Activated naive CD8-positive, alpha-beta T cell treated with anti-CD3 and anti-CD28 coated beads for 36 hours (primary cell): Measurements from ENCODE around the gene SRBD1. TPM values are rescaled to one million over a fixed set of nuclear protein-coding genes. Genes with fewer than 3 reads are reported as not detected.
"Not testable (repeated sequence)": the region's sequence is repeated elsewhere in the genome, so short reads cannot be mapped to it uniquely, and the experiment has no call there.

ENCODE experiments used
- DNase-seq: peaks from one replicate; pipeline ENCODE4 v3.0.0; 2021
- H3K27ac Mint-ChIP-seq: one replicate; pipeline ENCODE4 v1.8.0; 2022; ENCODE audit warnings: mild to moderate bottlenecking, moderate library complexity, mixed read lengths
- H3K27me3 Mint-ChIP-seq: one replicate; pipeline ENCODE4 v1.8.0; 2022; ENCODE audit warnings: mild to moderate bottlenecking, mixed read lengths
- H3K36me3 Mint-ChIP-seq: one replicate; pipeline ENCODE4 v1.8.0; 2021; ENCODE audit warnings: mild to moderate bottlenecking, mixed read lengths
- H3K4me1 Mint-ChIP-seq: one replicate; pipeline ENCODE4 v1.8.0; 2021; ENCODE audit warnings: mixed read lengths
- H3K4me3 Mint-ChIP-seq: one replicate; pipeline ENCODE4 v1.8.0; 2022; ENCODE audit warnings: mild to moderate bottlenecking, moderate library complexity, mixed read lengths
- H3K9me3 Mint-ChIP-seq: one replicate; pipeline ENCODE4 v1.8.0; 2022; ENCODE audit warnings: mixed read lengths
- total RNA-seq, 2 experiments: library from RNA; stranded (reverse); gene quantifications; one replicate each; pipeline ENCODE4 v1.2.3, GENCODE V29; 2021

The SRBD1 gene
- total RNA-seq, 2 experiments from 2014 or later, result 18.2 to 19.1 TPM

DNA sequence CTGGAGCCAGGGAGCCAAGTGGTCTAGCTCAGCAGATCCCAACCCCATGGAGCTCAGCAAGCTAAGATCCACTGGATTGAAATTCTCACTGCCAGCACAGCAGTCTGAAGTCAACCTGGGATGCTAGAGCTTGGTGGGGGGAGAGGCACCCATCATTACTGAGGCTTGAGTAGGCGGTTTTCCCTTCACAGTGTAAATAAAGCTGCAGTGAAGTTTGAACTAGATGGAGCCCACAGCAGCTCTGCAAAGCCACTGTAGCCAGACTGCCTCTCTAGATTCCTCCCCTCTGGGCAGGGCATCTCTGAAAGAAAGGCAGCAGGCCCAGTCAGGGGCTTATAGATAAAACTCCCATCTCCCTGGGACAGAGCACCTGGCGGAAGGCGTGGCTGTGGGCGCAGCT is 185.0 kb downstream of the SRBD1 start:
- not testable (repeated sequence) for H3K27me3 Mint-ChIP-seq, H3K9me3 Mint-ChIP-seq, H3K4me1 Mint-ChIP-seq, H3K4me3 Mint-ChIP-seq, H3K27ac Mint-ChIP-seq, DNase-seq
- H3K36me3 Mint-ChIP-seq, result peaks cover 20% of the 10 kb centered on the region

DNA sequence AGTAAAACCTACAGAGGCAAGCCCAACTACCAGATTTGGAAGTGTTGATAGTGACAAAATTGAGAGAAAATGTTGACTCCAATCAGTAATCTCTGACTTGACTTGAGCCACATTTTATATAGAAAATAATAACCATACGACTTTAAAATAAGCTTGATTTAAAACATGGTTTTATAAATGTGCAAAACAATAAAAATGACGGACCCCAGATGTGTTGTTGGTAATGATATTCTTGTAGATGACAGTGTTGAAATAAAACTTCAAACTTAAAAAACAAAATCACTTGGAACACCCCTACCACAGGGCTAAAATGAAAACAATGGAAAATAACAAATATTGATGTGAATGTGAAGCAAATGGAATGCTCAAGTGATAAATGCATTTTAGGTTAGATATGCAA is 188.1 kb downstream of the SRBD1 start:
- H3K27ac Mint-ChIP-seq, result no peak overlapping the region
- no peaks in the 10 kb centered on the region for H3K4me1 Mint-ChIP-seq
- H3K4me3 Mint-ChIP-seq, result no peak overlapping the region
- H3K9me3 Mint-ChIP-seq, result no peaks in the 10 kb centered on the region
- no peak for DNase-seq
- H3K36me3 Mint-ChIP-seq, result peaks cover 11% of the 10 kb centered on the region
- H3K27me3 Mint-ChIP-seq, result no peaks in the 10 kb centered on the region

DNA sequence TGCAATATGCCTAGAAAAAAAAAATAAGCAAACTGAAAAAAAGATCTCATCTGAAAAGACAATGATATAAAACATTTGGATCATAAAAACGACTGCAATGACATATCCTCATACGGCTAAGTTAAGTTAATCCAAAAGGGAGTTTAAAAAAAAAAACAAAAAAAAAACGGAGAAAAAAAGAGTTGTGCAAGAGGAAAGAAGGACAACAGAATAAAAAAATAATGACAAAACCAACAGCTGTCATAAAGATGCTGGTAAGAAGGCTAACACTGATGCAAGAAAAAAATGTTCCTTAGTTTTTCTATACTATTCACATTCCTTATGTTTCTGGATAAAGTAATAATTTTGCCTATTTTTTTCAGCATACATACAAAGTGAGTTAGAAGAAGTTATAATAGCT is 192.5 kb downstream of the SRBD1 start:
- DNase-seq, result no peak
- H3K4me3 Mint-ChIP-seq, result no peak overlapping the region
- no peaks in the 10 kb centered on the region for H3K9me3 Mint-ChIP-seq
- peaks cover 13% of the 10 kb centered on the region for H3K36me3 Mint-ChIP-seq
- no peaks in the 10 kb centered on the region for H3K4me1 Mint-ChIP-seq
- H3K27me3 Mint-ChIP-seq, result no peaks in the 10 kb centered on the region
- H3K27ac Mint-ChIP-seq, result no peak overlapping the region

DNA sequence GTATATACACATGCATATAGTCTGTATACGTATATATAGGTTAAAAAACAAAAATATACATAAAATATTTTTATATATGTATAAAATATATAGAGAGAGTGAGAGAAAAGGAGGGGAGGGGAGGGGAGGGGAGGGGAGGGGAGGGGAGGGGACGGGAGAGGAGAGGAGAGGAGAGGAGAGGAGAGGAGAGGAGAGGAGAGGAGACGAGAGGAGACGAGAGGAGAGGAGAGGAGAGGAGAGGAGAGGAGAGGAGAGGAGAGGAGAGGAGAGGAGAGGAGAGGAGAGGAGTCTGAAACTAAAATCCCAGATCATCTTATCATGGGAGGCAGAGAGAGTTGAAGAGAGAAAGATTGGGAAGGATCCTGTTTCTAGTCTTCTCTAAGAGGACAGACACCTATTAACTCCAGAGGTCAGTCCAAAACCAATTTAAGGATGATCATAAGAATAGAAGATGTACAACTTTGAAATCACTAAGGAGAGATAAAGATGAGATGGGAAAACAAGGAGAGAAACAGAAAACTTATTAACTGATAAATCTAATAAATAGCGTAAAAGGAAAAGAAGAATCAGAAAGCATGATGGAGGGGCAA is 195.4 kb downstream of the SRBD1 start:
- peaks cover 30% of the 10 kb centered on the region for H3K36me3 Mint-ChIP-seq
- no peak for DNase-seq
- no peak overlapping the region for H3K4me3 Mint-ChIP-seq
- H3K4me1 Mint-ChIP-seq, result peaks cover 2% of the 10 kb centered on the region
- no peak overlapping the region for H3K27ac Mint-ChIP-seq
- H3K9me3 Mint-ChIP-seq, result no peaks in the 10 kb centered on the region
- H3K27me3 Mint-ChIP-seq, result no peaks in the 10 kb centered on the region

DNA sequence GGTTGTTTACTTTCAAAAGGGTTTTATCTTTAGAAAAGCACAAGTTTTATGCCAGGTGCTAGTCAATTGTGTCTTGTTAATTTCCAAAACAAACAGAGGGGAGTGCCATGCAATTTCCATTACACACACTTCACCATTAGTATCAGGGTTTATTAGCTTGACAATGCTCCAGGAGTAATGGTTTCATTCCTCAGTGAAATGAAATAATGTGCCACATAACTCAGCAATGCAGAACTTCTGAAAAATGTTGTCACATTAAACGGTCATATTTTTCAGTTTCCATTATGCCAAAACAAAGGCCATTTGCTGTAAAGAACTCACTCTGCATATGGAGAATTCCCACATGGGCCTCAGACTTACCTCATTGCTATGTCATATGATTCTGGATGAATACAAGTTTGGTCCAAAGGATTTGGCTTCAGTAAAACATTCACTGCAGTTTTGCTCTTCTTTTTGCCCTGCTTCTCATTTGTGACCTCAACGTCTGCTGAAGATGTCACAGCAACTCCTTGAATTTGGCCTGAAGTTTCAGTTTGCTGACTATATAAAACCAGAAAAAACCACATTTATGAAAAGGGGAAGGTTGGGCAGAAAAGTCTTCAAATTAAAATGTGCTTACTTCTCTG is 198.2 kb downstream of the SRBD1 start:
- Mint-ChIP-seq H3K4me1 (peaks cover 7% of the 10 kb centered on the region), H3K27me3 (no peaks in the 10 kb centered on the region)

DNA sequence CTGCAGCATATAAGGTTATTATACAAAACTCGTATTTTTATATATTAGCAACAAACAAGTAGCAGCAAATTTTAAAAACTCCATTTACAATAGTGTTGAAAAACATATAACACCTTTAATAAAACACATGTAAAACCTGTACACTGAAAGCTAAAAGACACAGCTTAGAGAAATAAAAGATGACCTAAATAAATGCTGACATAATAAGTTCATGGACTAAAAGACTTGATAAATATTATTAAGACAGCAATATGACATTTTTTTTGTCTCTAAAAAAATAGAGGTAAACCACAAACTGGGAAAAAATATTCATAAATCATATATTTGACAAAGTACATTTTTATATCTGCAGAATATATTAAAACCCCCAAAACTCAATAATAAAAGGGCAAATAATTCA is 201.4 kb downstream of the SRBD1 start:
- H3K27ac Mint-ChIP-seq, result no peak overlapping the region
- no peak overlapping the region for H3K4me3 Mint-ChIP-seq
- no peaks in the 10 kb centered on the region for H3K27me3 Mint-ChIP-seq
- H3K9me3 Mint-ChIP-seq, result no peaks in the 10 kb centered on the region
- H3K36me3 Mint-ChIP-seq, result peaks cover 24% of the 10 kb centered on the region
- no peak for DNase-seq
- peaks cover 7% of the 10 kb centered on the region for H3K4me1 Mint-ChIP-seq

More for the DNA sequence above, 198.2 kb downstream of the SRBD1 start:
- H3K36me3 Mint-ChIP-seq, result peaks cover 24% of the 10 kb centered on the region
- H3K9me3 Mint-ChIP-seq, result no peaks in the 10 kb centered on the region
- no peak overlapping the region for H3K27ac Mint-ChIP-seq
- no peak overlapping the region for H3K4me3 Mint-ChIP-seq
- DNase-seq, result no peak

DNA sequence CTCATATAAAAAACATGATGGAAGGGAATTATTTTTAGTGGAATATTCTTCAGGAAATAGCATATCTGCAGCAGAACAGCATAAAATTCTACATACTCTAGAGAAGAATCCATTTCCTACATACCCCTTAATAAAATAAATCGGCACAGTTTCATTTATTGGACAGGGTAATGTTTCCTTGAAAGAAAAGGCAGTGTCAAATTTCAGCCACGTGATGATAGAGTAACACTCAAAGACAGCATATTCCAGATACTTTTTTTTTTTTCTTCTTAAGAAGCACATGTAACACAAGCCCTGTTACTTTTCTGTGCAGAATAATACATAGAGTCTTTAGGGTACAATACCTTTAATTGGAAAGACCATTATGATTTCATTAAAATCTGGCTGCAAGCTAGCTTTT is 204.4 kb downstream of the SRBD1 start:
- H3K4me3 Mint-ChIP-seq, result no peak overlapping the region
- H3K9me3 Mint-ChIP-seq, result no peaks in the 10 kb centered on the region
- peaks cover 11% of the 10 kb centered on the region for H3K36me3 Mint-ChIP-seq
- H3K4me1 Mint-ChIP-seq, result peaks cover 5% of the 10 kb centered on the region
- no peak for DNase-seq
- no peak overlapping the region for H3K27ac Mint-ChIP-seq
- no peaks in the 10 kb centered on the region for H3K27me3 Mint-ChIP-seq

DNA sequence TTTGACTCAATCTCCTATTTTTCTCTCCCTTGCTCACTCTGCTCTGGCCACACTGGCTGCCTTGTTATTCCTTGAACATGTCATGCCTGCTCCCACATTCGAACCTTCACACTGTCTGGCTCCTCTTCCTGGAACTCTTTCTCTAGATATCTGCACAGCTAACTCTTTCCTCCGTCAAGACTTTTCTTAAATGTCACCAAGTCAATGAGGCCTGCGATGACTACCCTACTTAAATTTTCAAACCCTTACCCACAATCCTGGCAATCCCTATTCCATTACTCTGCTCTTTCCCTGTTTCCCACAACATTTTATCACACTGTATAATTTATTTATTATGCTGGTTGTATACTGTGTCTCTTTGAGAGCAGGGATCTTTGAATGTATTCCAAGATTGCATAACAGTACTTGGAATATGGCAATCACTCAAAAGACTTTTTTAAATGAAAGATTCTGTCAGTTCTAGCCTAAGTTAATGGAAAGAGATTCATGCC is 206.2 kb downstream of the SRBD1 start:
- no peaks in the 10 kb centered on the region for H3K27me3 Mint-ChIP-seq
- DNase-seq, result no peak
- H3K36me3 Mint-ChIP-seq, result no peaks in the 10 kb centered on the region
- H3K9me3 Mint-ChIP-seq, result no peaks in the 10 kb centered on the region
- H3K27ac Mint-ChIP-seq, result no peak overlapping the region
- no peaks in the 10 kb centered on the region for H3K4me1 Mint-ChIP-seq
- H3K4me3 Mint-ChIP-seq, result no peak overlapping the region

DNA sequence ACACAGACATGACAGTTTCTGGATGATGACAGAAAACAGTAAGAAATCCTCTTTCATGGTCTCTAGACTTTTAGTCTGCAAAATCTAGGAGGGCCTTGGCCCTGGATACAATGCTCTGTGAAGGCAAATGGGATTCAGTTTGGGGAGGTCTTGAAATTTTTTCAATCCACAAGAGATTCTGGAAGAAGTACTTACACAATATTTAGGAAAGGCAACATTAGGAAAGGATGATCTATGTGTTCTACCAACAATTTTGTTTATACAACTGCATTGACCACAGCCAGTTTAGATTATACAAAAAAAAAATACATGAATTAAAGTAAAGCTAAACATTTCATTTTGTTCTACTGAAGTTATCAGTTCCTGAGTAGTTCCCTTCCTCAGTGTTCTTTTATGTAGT is 208.0 kb downstream of the SRBD1 start:
- no peak for DNase-seq
- Mint-ChIP-seq H3K9me3 (no peaks in the 10 kb centered on the region), H3K36me3 (peaks cover 2% of the 10 kb centered on the region), H3K4me1 (no peaks in the 10 kb centered on the region), H3K27me3 (no peaks in the 10 kb centered on the region), H3K4me3 (no peak overlapping the region), H3K27ac (no peak overlapping the region)

DNA sequence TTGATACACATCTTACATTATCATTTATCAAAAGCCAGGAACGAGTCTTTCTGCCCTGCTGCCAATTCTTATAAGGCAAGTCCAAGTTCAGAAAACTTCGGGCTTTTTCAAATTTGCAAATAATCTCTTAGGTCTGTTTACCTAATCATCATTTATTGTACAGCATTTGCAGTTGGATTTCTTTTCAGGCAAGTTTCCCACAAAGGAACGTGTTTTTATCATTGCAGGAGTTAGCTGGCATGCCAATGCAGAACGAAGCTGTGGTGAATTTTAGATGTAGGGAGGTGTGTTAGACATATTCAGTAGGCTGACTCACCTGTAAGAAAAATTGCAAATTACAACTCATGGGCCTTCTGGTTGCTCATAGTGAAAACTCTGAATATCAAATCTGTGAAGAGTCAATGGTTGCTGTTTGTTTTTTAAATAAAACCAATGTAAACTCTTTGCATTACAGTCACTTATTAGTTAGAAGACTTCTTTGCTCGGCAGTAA is 209.6 kb downstream of the SRBD1 start:
- no peak for DNase-seq
- no peak overlapping the region for H3K27ac Mint-ChIP-seq
- no peak overlapping the region for H3K4me3 Mint-ChIP-seq
- H3K27me3 Mint-ChIP-seq, result no peaks in the 10 kb centered on the region
- H3K36me3 Mint-ChIP-seq, result peaks cover 2% of the 10 kb centered on the region
- no peaks in the 10 kb centered on the region for H3K4me1 Mint-ChIP-seq
- H3K9me3 Mint-ChIP-seq, result no peaks in the 10 kb centered on the region

DNA sequence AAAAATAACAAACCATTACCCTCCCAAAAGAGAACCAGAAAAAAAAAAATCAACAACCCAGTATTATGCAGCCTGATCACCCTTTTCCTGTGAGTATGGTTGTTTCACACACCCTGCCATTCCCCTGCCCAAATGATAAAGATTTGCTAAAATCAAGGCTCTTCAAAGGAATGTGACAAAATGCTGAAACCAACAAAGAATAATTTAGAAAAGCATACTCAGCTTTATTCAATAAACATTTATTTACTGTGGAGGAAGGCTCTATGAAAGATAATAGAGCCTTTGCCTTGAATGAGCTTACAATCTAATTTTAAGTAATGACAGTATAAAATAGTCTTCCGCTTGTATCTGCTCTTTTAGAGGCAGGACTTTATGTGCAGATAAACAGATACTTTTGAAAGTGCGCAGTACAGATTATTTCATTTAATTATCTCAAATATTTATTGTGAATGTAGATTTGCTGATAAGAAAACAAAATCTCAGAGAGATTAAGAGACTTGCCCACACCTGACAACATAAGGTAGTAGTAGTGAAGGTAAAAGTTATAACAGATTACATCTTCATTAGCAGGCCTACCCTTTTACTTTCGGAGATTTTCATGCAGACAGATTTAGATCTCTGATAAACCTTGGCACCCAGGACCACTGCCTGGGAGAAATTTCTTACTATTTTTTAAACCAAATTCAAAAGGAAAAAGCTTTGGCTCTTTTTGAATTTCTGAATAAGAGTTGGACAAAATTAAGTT is 211.9 kb downstream of the SRBD1 start:
- Mint-ChIP-seq H3K27ac (no peak overlapping the region), H3K36me3 (peaks cover 9% of the 10 kb centered on the region), H3K27me3 (no peaks in the 10 kb centered on the region), H3K4me1 (no peaks in the 10 kb centered on the region), H3K9me3 (no peaks in the 10 kb centered on the region), H3K4me3 (no peak overlapping the region)
- DNase-seq, result no peak

DNA sequence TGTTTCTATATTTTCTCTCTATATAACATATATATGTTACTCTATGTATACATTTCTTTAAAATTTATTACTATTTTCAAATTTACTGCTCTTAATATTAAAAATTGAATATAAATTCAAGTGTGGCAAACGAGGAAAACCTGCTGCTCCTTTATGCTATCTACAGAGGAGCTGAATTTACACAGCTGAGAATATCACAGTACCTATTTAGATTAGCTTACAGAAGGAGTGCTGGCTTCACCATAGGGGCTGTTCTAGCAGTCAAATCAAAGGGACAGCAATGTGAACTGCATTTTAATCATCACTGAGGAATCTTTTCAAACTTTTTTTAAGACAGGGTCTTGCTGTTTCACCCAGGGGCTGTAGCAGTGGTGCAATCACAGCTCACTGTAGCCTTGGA is 213.8 kb downstream of the SRBD1 start:
- no peaks in the 10 kb centered on the region for H3K4me1 Mint-ChIP-seq
- H3K4me3 Mint-ChIP-seq, result no peak overlapping the region
- no peak for DNase-seq
- H3K36me3 Mint-ChIP-seq, result peaks cover 12% of the 10 kb centered on the region
- no peaks in the 10 kb centered on the region for H3K27me3 Mint-ChIP-seq
- H3K27ac Mint-ChIP-seq, result no peak overlapping the region
- H3K9me3 Mint-ChIP-seq, result no peaks in the 10 kb centered on the region

DNA sequence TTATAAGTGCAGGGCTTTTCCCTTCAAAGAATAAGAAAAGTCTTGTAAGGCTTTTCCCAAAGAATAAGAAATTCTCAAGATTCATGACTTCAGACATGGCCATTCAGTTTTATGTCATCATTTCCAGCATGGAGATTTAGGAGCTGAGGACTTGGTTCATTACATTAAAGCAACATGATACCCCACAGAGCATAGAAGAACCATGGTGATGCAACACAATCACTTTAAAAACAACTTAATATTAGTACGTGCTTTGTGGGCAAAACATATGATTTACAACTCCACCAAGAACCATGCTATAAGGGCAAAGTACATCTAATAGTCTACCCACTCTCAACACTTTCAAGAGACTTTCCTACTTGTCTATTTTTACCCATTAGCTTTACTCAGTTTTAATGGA is 214.4 kb downstream of the SRBD1 start:
- Mint-ChIP-seq H3K4me1 (no peaks in the 10 kb centered on the region), H3K27me3 (no peaks in the 10 kb centered on the region), H3K4me3 (no peak overlapping the region), H3K9me3 (no peaks in the 10 kb centered on the region), H3K27ac (no peak overlapping the region), H3K36me3 (peaks cover 12% of the 10 kb centered on the region)
- DNase-seq, result no peak

DNA sequence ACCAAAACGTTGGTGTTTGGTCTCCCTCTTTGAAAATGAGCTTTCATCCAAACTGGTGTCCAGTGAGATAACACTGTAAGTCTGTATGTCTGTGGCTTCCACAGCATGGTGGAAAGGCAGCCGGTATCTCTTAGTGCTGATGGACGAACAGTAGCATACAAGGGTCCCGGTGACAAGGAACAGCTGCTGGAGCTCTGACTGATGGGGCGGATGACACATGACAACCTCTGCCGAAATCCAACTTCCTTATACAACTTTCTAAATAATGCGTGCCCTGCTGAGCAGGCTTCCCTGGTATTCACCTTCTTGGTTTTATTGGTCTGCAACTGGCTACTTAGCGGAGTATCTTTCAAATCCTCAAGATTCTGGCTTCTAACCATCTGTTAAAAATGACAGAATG is 216.2 kb downstream of the SRBD1 start:
- H3K27ac Mint-ChIP-seq, result no peak overlapping the region
- no peak for DNase-seq
- H3K9me3 Mint-ChIP-seq, result no peaks in the 10 kb centered on the region
- no peaks in the 10 kb centered on the region for H3K4me1 Mint-ChIP-seq
- no peak overlapping the region for H3K4me3 Mint-ChIP-seq
- H3K36me3 Mint-ChIP-seq, result peaks cover 17% of the 10 kb centered on the region
- no peaks in the 10 kb centered on the region for H3K27me3 Mint-ChIP-seq

DNA sequence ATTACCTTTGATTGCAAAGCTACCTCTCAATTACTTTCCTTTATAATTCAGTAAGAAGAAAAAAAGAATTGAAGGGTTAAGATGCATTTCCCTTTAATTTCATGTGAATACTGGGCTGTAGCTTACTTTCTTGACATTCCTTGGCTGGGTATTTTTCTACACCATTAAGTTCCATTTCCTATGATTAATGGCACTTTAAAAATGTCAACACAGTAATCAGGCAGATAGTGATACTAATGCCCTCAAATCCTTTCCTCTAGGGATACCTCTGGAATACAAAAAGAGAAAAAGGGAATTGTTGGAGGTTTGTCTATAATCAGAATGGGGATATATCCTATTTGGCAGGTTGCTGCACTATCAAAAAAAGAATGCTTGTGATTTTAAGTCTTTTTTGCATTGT is 216.9 kb downstream of the SRBD1 start:
- Mint-ChIP-seq H3K27ac (no peak overlapping the region), H3K9me3 (no peaks in the 10 kb centered on the region)
- no peak for DNase-seq

More for the DNA sequence above, 216.9 kb downstream of the SRBD1 start:
- no peaks in the 10 kb centered on the region for H3K4me1 Mint-ChIP-seq
- peaks cover 24% of the 10 kb centered on the region for H3K36me3 Mint-ChIP-seq
- no peak overlapping the region for H3K4me3 Mint-ChIP-seq
- no peaks in the 10 kb centered on the region for H3K27me3 Mint-ChIP-seq
